Measurements from ENCODE around the gene CYSLTR2. TPM values are rescaled to one million over a fixed set of nuclear protein-coding genes. Genes with fewer than 3 reads are reported as not detected.

The CYSLTR2 gene
- total and polyA plus RNA-seq, 2 of the 8 experiments (the other 6 are each of a cell fraction or from before 2014, with no cell fraction given): not detected

DNA sequence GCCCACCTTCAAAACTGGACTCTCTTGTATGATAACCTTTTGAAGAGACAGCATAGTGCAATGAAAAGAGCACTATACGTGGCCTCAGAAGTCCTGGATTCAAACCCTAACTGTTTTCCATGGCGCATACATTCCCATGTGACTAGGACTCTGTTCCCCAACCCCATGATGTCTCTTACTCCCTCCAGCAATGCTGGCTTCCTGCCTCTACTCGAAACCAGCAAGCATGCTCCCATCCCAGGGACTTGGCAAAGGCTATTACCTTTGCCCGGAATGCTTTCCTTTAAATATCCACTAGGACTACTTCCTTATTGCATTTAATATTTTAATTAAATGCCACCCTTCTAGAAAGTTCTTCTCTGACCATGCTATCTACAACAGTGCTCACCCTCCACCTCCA is 75.1 kb downstream of the CYSLTR2 start:
- Histone ChIP-seq H2BK12ac (ENCODE audit: low read depth, low read length) (no peak overlapping the region), H3K27ac (ENCODE audit: low read depth, low read length) (no peak overlapping the region), H3K4me3 (ENCODE audit: extremely low read depth in 1 of 4, insufficient read depth in 2 of 4, low read depth in 3 of 4, low read length in 4 of 4) (no peak overlapping the region), H3K4ac (replicated peaks; ENCODE audit: insufficient read length, low read depth, low read length) (no peak overlapping the region), H3K36me3 (ENCODE audit: control insufficient read depth in 2 of 4, insufficient read depth in 4 of 4, low read length in 3 of 4) (no peaks in the 10 kb centered on the region), H3K4me1 (replicated peaks in 1 of 4; ENCODE audit: control insufficient read depth in 3 of 4, insufficient read depth in 4 of 4, low read length in 3 of 4) (peaks cover 0 to 2% (median 0%) of the 10 kb centered on the region in 4 experiments; a peak in 1 of 7 replicates), H4K20me1 (replicated peaks in 1 of 2; ENCODE audit: control insufficient read depth in 1 of 2, insufficient read depth in 2 of 2, low read length in 2 of 2) (no peaks in the 10 kb centered on the region), H3K14ac (ENCODE audit: insufficient read length) (no peak overlapping the region), H3K79me1 (ENCODE audit: low read depth, low read length) (no peaks in the 10 kb centered on the region), H4K5ac (ENCODE audit: insufficient read length, low read depth, low read length) (no peak overlapping the region), H3K23ac (ENCODE audit: insufficient read length) (no peak overlapping the region), H3K18ac (ENCODE audit: extremely low read depth, low read length) (no peak overlapping the region), H2BK15ac (ENCODE audit: low read length) (no peak overlapping the region), H3K27me3 (replicated peaks in 1 of 4; ENCODE audit: control insufficient read depth in 3 of 4, extremely low read depth in 1 of 4, insufficient read depth in 3 of 4, low read length in 3 of 4) (no peaks in the 10 kb centered on the region), H3K23me2 (ENCODE audit: low read depth, low read length) (no peaks in the 10 kb centered on the region), H4K8ac (ENCODE audit: extremely low read depth, insufficient read depth, low read length) (no peak overlapping the region), H3K9ac (replicated peaks in 1 of 4; ENCODE audit: extremely low read depth in 1 of 4, low read depth in 3 of 4, low read length in 3 of 4) (no peak overlapping the region), H3K56ac (replicated peaks; ENCODE audit: insufficient read length, low read depth, low read length) (no peak overlapping the region), H2BK120ac (replicated peaks; ENCODE audit: low read depth, low read length) (no peak overlapping the region), H2AK5ac (ENCODE audit: low read depth, low read length) (no peak overlapping the region), H2BK5ac (ENCODE audit: low read depth, low read length) (no peak overlapping the region), H4K91ac (replicated peaks; ENCODE audit: insufficient read length, low read length) (no peak overlapping the region), H3K4me2 (ENCODE audit: insufficient read depth in 1 of 2, low read depth in 2 of 2, low read length in 2 of 2) (no peak overlapping the region), H3K9me3 (ENCODE audit: insufficient read depth in 2 of 2, low read depth in 1 of 2, low read length in 1 of 2) (no peaks in the 10 kb centered on the region), H3K79me2 (ENCODE audit: control insufficient read depth in 1 of 2, insufficient read depth in 2 of 2, low read length in 2 of 2) (no peaks in the 10 kb centered on the region), H2BK20ac (ENCODE audit: low read length) (no peak overlapping the region), H2AFZ (ENCODE audit: low read length) (no peak overlapping the region)
- CTCF ChIA-PET (ENCODE audit: partially characterized antibody): interaction anchor here (1.0 kb wide), 1 partner anchor 10 kb away, joined by 3 read pairs; no protein-coding TSS in a partner anchor
- no peak for FAIRE-seq
- TF ChIP-seq ASH2L (IDR thresholded peaks at IDR 0.05; ENCODE audit: low read length): no peak
- TF ChIP-seq TAF7 (optimal IDR thresholded peaks at IDR 0.05; ENCODE audit: borderline replicate concordance, low read depth, low read length): no peak
- no peak for TF ChIP-seq TEAD4 (IDR thresholded peaks at IDR 0.05; ENCODE audit: low read depth, low read length)
- TF ChIP-seq HDAC2 (IDR thresholded peaks at IDR 0.05; ENCODE audit: borderline replicate concordance in 1 of 2, low read depth in 2 of 2, low read length in 2 of 2): no peak
- no peak for TF ChIP-seq ATF3 (IDR thresholded peaks at IDR 0.05; ENCODE audit: insufficient read depth, low read depth, low read length)
- TF ChIP-seq EGR1 (IDR thresholded peaks at IDR 0.05; ENCODE audit: borderline replicate concordance, low read depth, low read length): no peak
- TF ChIP-seq GTF2F1 (IDR thresholded peaks at IDR 0.05; ENCODE audit: borderline replicate concordance, low read depth, low read length): no peak
- no peak for TF ChIP-seq MAFK (IDR thresholded peaks at IDR 0.05; ENCODE audit: low read depth, low read length)
- POLR2A ChIA-PET (ENCODE audit: partially characterized antibody): no interaction called here
- no peak for DNase-seq (ENCODE audit: low read depth in 1 of 2, low spot score in 2 of 2)
- 88% methylated on average over 4 of the region's 4 CpGs; no CpG with 5 or more reads in 1 of the 2 experiments for WGBS, 2 experiments (ENCODE audit: extremely low coverage in 1 of 2, insufficient coverage in 1 of 2, insufficient read length in 1 of 2, insufficient replicate concordance in 2 of 2, low coverage in 1 of 2, low lambda C conversion rate in 2 of 2, missing lambda C conversion rate in 1 of 2)
